ENCODE measurements around the gene DAGLB. TPM values are rescaled to one million over a fixed set of nuclear protein-coding genes. Genes with fewer than 3 reads are reported as not detected.
"Not testable (repeated sequence)": the region's sequence is repeated elsewhere in the genome, so short reads cannot be mapped to it uniquely, and the experiment has no call there.

DAGLB gene
- total RNA-seq, 1 experiment from 2014 or later: 29.5 TPM

- H3K9me3 Mint-ChIP-seq (ENCODE audit: unreplicated experiment): no peaks in the 10 kb centered on the region
- H3K4me3 Mint-ChIP-seq (ENCODE audit: unreplicated experiment): peak overlapping the region; percentile 55
- no TSS peak for BruUV-seq (replicated peaks)
- H3K36me3 Mint-ChIP-seq (ENCODE audit: insufficient read depth, unreplicated experiment): peaks cover 55% of the 10 kb centered on the region
- H3K27ac Mint-ChIP-seq (ENCODE audit: low read depth, unreplicated experiment): peak overlapping the region; percentile 63
- peaks cover 42% of the 10 kb centered on the region for H3K4me1 Mint-ChIP-seq (ENCODE audit: insufficient read depth, unreplicated experiment)
- H3K27me3 Mint-ChIP-seq (ENCODE audit: insufficient read depth, unreplicated experiment): no peaks in the 10 kb centered on the region
- intact Hi-C loops (cut with micrococcal nuclease): no loop called here
- ChIA-PET CTCF (interaction anchor here (0.8 to 1.4 kb wide), 3 partner anchors 11 to 50 kb away, joined by 3 to 6 read pairs (median 4); no protein-coding TSS in a partner anchor), POLR2A (interaction anchor here (0.7 to 2.9 kb wide), 7 partner anchors 8 to 49 kb away, joined by 3 to 28 read pairs (median 4); partner anchors contain the start of gene DAGLB)
- DNase-seq (ENCODE audit: unreplicated experiment): no peak
- TF ChIP-seq, protein P1, sequence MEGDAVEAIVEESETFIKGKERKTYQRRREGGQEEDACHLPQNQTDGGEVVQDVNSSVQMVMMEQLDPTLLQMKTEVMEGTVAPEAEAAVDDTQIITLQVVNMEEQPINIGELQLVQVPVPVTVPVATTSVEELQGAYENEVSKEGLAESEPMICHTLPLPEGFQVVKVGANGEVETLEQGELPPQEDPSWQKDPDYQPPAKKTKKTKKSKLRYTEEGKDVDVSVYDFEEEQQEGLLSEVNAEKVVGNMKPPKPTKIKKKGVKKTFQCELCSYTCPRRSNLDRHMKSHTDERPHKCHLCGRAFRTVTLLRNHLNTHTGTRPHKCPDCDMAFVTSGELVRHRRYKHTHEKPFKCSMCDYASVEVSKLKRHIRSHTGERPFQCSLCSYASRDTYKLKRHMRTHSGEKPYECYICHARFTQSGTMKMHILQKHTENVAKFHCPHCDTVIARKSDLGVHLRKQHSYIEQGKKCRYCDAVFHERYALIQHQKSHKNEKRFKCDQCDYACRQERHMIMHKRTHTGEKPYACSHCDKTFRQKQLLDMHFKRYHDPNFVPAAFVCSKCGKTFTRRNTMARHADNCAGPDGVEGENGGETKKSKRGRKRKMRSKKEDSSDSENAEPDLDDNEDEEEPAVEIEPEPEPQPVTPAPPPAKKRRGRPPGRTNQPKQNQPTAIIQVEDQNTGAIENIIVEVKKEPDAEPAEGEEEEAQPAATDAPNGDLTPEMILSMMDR (IDR thresholded peaks at IDR 0.05; ENCODE audit: unreplicated experiment): no peak
Measured at GRCh38 chr7:6399351-6399750, 48.4 kb downstream of the DAGLB start.

- TF ChIP-seq, protein P1 (IDR thresholded peaks at IDR 0.05; ENCODE audit: unreplicated experiment): no peak
- Mint-ChIP-seq H3K27ac (ENCODE audit: low read depth, unreplicated experiment) (peak overlapping the region; percentile 63), H3K27me3 (ENCODE audit: insufficient read depth, unreplicated experiment) (no peaks in the 10 kb centered on the region), H3K9me3 (ENCODE audit: unreplicated experiment) (no peaks in the 10 kb centered on the region), H3K4me3 (ENCODE audit: unreplicated experiment) (peak overlapping the region; percentile 55), H3K36me3 (ENCODE audit: insufficient read depth, unreplicated experiment) (peaks cover 54% of the 10 kb centered on the region), H3K4me1 (ENCODE audit: insufficient read depth, unreplicated experiment) (peaks cover 43% of the 10 kb centered on the region)
- ChIA-PET POLR2A (interaction anchor here (0.7 to 2.9 kb wide), 8 partner anchors 8 to 49 kb away, joined by 3 to 28 read pairs (median 4); partner anchors contain the start of gene DAGLB), CTCF (interaction anchor here (0.8 to 1.4 kb wide), 3 partner anchors 12 to 49 kb away, joined by 3 to 6 read pairs (median 4); no protein-coding TSS in a partner anchor)
- DNase-seq (ENCODE audit: unreplicated experiment): peak; percentile 22
- no TSS peak for BruUV-seq (replicated peaks)
- intact Hi-C loops (cut with micrococcal nuclease): no loop called here
Measured at GRCh38 chr7:6398943-6399342, 48.8 kb downstream of the DAGLB start.

- ChIA-PET POLR2A (interaction anchor here (0.9 to 2.9 kb wide), 4 partner anchors 12 to 45 kb away, joined by 3 to 28 read pairs (median 4); no protein-coding TSS in a partner anchor), CTCF (interaction anchor here (1.4 to 1.5 kb wide), 2 partner anchors 12 to 13 kb away, joined by 4 read pairs; no protein-coding TSS in a partner anchor)
- H3K9me3 Mint-ChIP-seq (ENCODE audit: unreplicated experiment); DNase-seq (ENCODE audit: unreplicated experiment); H3K4me3 Mint-ChIP-seq (ENCODE audit: unreplicated experiment); BruUV-seq (replicated peaks); H3K27me3 Mint-ChIP-seq (ENCODE audit: insufficient read depth, unreplicated experiment); intact Hi-C loops (cut with micrococcal nuclease): not testable (repeated sequence)
- Mint-ChIP-seq H3K36me3 (ENCODE audit: insufficient read depth, unreplicated experiment) (peaks cover 56% of the 10 kb centered on the region), H3K27ac (ENCODE audit: low read depth, unreplicated experiment) (peak overlapping the region; percentile 63), H3K4me1 (ENCODE audit: insufficient read depth, unreplicated experiment) (peaks cover 47% of the 10 kb centered on the region)
Measured at GRCh38 chr7:6397759-6398495, 49.8 kb downstream of the DAGLB start.

DNA sequence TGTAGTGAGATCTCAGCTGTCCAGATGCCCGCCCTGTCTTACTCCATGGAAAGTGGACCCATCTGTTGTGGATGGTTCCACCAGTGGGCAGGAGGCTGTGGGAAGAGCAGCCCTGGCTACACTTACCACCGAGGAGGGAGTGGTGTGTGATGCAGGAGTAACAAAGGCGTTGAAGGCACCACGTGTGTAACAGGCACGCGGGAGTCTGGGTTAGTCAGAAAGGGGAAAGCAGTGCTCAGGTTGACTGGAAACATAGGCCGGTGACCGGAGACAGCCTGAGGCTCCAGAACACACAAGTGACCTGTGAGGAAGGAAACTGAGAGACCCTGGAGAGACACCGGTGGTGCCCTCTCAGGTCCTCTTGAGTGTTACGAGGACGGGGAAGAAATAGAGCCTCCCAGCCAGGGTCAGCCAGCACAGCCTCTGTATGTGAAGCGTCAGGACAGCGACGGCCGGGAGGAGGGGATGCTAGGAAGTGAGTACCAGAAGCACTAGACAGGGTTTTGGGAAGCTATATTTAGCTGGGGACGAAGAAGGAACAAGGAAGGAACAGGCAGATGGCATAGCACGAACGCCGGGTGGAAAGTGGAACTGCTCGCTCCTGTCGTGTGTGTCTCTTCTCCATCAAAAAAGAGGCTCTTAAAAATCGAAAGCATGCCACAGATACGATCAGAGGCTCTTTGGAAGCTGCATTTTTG is 51.7 kb downstream of the DAGLB start:
- Mint-ChIP-seq H3K27ac (ENCODE audit: low read depth, unreplicated experiment) (no peak overlapping the region), H3K9me3 (ENCODE audit: unreplicated experiment) (no peaks in the 10 kb centered on the region), H3K4me3 (ENCODE audit: unreplicated experiment) (no peak overlapping the region), H3K4me1 (ENCODE audit: insufficient read depth, unreplicated experiment) (peaks cover 57% of the 10 kb centered on the region), H3K27me3 (ENCODE audit: insufficient read depth, unreplicated experiment) (no peaks in the 10 kb centered on the region), H3K36me3 (ENCODE audit: insufficient read depth, unreplicated experiment) (peaks cover 51% of the 10 kb centered on the region)
- POLR2A ChIA-PET: interaction anchor here (1.3 kb wide), 1 partner anchor 10 kb away, joined by 4 read pairs; no protein-coding TSS in a partner anchor
- CTCF ChIA-PET: no interaction called here
- no peak for DNase-seq (ENCODE audit: unreplicated experiment)
- intact Hi-C loops (cut with micrococcal nuclease): no loop called here
- TSS peak; percentile 1 for BruUV-seq (replicated peaks)
- TF ChIP-seq, protein P1 (IDR thresholded peaks at IDR 0.05; ENCODE audit: unreplicated experiment): no peak
